ENCODE measurements around the gene GAL3ST3.

- no peak for TF ChIP-seq POLR2A (IDR thresholded peaks at IDR 0.05)
- no peak for TF ChIP-seq CTCF (IDR thresholded peaks at IDR 0.05)
These were observed 27.6 kb upstream of the GAL3ST3 start for GRCh38 chr11:66076561-66076960.

Data from body of pancreas (tissue), 4 donors.